ENCODE results near the gene PAQR6. TPM values are rescaled to one million over a fixed set of nuclear protein-coding genes. Genes with fewer than 3 reads are reported as not detected.
A peak's percentile ranks its signal among the peaks of the same experiment; 100 is the strongest.

Gene PAQR6
- 8.4 TPM for total RNA-seq (ENCODE audit: unreplicated experiment)
- long read RNA-seq = 0 reads

GRCh38 chr1:156247460-156248322 is at the start of gene PAQR6:
Gene PAQR6 (minus strand): TSS chr1:156248056. CDS start chr1:156246731, 1,325 bp downstream.
- Mint-ChIP-seq H3K36me3 (ENCODE audit: low read depth, unreplicated experiment) (peaks cover 12% of the 10 kb centered on the region), H3K9me3 (ENCODE audit: unreplicated experiment) (no peaks in the 10 kb centered on the region), H3K4me1 (ENCODE audit: unreplicated experiment) (peaks cover 34% of the 10 kb centered on the region), H3K27me3 (ENCODE audit: unreplicated experiment) (peaks cover 7% of the 10 kb centered on the region), H3K27ac (ENCODE audit: unreplicated experiment) (no peak within 1 kb of the TSS), H3K4me3 (ENCODE audit: unreplicated experiment) (no peak within 1 kb of the TSS)
- DNase-seq (ENCODE audit: low spot score) = no peak
- no peak for TF ChIP-seq CTCF (IDR thresholded peaks at IDR 0.05; ENCODE audit: unreplicated experiment)

- TF ChIP-seq CTCF (IDR thresholded peaks at IDR 0.05; ENCODE audit: unreplicated experiment) = no peak
- no peaks in the 10 kb centered on the region for H3K9me3 Mint-ChIP-seq (ENCODE audit: unreplicated experiment)
- H3K27me3 Mint-ChIP-seq (ENCODE audit: unreplicated experiment) = peaks cover 8% of the 10 kb centered on the region
- H3K4me1 Mint-ChIP-seq (ENCODE audit: unreplicated experiment) = peaks cover 15% of the 10 kb centered on the region
- H3K27ac Mint-ChIP-seq (ENCODE audit: unreplicated experiment) = no peak within 1 kb of the TSS
- H3K4me3 Mint-ChIP-seq (ENCODE audit: unreplicated experiment) = peak within 1 kb of the TSS; percentile 91
- peaks cover 5% of the 10 kb centered on the region for H3K36me3 Mint-ChIP-seq (ENCODE audit: low read depth, unreplicated experiment)
- peak; percentile 40 for DNase-seq (ENCODE audit: low spot score)
These were observed 47.6 kb upstream of the PAQR6 start, which contains the start of gene GLMP for GRCh38 chr1:156295391-156295947. Gene GLMP (minus strand): TSS chr1:156295679. CDS start chr1:156295645, 34 bp downstream.

GRCh38 chr1:156293895-156294294 is 46.0 kb upstream of the PAQR6 start:
- Mint-ChIP-seq H3K27me3 (ENCODE audit: unreplicated experiment) (peaks cover 8% of the 10 kb centered on the region), H3K4me1 (ENCODE audit: unreplicated experiment) (peaks cover 15% of the 10 kb centered on the region), H3K4me3 (ENCODE audit: unreplicated experiment) (no peak overlapping the region), H3K9me3 (ENCODE audit: unreplicated experiment) (no peaks in the 10 kb centered on the region), H3K27ac (ENCODE audit: unreplicated experiment) (no peak overlapping the region), H3K36me3 (ENCODE audit: low read depth, unreplicated experiment) (peaks cover 5% of the 10 kb centered on the region)
- TF ChIP-seq CTCF (IDR thresholded peaks at IDR 0.05; ENCODE audit: unreplicated experiment) = no peak
- no peak for DNase-seq (ENCODE audit: low spot score)

GRCh38 chr1:156293098-156293434 is 45.2 kb upstream of the PAQR6 start:
- Mint-ChIP-seq H3K27me3 (ENCODE audit: unreplicated experiment) (peaks cover 8% of the 10 kb centered on the region), H3K9me3 (ENCODE audit: unreplicated experiment) (no peaks in the 10 kb centered on the region), H3K4me3 (ENCODE audit: unreplicated experiment) (peak overlapping the region; percentile 25), H3K27ac (ENCODE audit: unreplicated experiment) (no peak overlapping the region), H3K36me3 (ENCODE audit: low read depth, unreplicated experiment) (peaks cover 5% of the 10 kb centered on the region), H3K4me1 (ENCODE audit: unreplicated experiment) (peaks cover 15% of the 10 kb centered on the region)
- no peak for DNase-seq (ENCODE audit: low spot score)
- no peak for TF ChIP-seq CTCF (IDR thresholded peaks at IDR 0.05; ENCODE audit: unreplicated experiment)
